A673 (cell line): ENCODE data around the gene ELFN2.

Source experiments
- CTCF ChIP-seq: fragments of 300-800, 200-600 bp; sonication (generic); conservative IDR thresholded peaks from 2 replicates; pipeline ENCODE4 v1.5.1; 2017; ENCODE audit warnings: low read depth, mild to moderate bottlenecking, antibody characterized with exemption, low read length, moderate library complexity, mixed read lengths
- EZH2 ChIP-seq: fragments of 200-600 bp; sonication (generic); IDR thresholded peaks from 2 replicates; pipeline ENCODE4 v1.6.1; 2017; ENCODE audit warnings: borderline replicate concordance, low read depth, mild to moderate bottlenecking, mixed read lengths, antibody characterized with exemption, low read length; ENCODE audit not compliant: poor library complexity, severe bottlenecking

- TF ChIP-seq CTCF (no peak), EZH2 (no peak)
These were observed 81.3 kb downstream of the ELFN2 start for GRCh38 chr22:37345863-37346504.
